ENCODE measurements around the gene RHBDL1.

DNA sequence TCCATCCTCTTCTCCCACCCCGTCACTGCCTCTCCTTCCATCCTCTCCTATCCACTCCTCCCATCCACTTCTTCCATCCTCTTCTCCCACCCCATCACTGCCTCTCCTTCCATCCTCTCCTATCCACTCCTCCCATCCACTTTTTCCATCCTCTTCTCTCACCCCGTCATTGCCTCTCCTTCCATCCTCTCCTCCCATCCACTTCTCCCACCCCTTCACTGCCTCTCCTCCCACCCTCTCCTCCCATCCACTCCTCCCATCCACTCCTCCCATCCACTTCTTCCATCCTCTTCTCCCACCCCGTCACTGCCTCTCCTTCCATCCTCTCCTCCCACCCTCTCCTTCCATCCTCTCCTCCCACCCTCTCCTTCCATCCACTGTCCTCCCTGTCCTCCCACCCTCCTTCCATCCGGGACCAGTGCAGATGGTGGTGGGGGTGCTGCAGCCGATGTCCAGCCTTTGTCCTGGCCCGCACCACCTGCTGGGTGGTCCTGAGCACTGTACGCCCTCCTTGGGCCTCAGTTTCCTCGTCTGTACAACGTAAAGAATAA, 43.6 kb upstream of the RHBDL1 start:
- TF ChIP-seq, protein P1, sequence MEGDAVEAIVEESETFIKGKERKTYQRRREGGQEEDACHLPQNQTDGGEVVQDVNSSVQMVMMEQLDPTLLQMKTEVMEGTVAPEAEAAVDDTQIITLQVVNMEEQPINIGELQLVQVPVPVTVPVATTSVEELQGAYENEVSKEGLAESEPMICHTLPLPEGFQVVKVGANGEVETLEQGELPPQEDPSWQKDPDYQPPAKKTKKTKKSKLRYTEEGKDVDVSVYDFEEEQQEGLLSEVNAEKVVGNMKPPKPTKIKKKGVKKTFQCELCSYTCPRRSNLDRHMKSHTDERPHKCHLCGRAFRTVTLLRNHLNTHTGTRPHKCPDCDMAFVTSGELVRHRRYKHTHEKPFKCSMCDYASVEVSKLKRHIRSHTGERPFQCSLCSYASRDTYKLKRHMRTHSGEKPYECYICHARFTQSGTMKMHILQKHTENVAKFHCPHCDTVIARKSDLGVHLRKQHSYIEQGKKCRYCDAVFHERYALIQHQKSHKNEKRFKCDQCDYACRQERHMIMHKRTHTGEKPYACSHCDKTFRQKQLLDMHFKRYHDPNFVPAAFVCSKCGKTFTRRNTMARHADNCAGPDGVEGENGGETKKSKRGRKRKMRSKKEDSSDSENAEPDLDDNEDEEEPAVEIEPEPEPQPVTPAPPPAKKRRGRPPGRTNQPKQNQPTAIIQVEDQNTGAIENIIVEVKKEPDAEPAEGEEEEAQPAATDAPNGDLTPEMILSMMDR (IDR thresholded peaks at IDR 0.05), result no peak
- no peak for TF ChIP-seq POLR2A (IDR thresholded peaks at IDR 0.05)
